ENCODE measurements around the gene HOXA3. TPM values are rescaled to one million over a fixed set of nuclear protein-coding genes. Genes with fewer than 3 reads are reported as not detected.

HOXA3 gene
- total and polyA plus RNA-seq, 9 of the 15 experiments (the other 6 are each of a cell fraction or from before 2014, with no cell fraction given): 0.04 to 0.13 TPM; not detected in 7

GRCh38 chr7:27116031-27116961 lies 36.1 kb downstream of the HOXA3 start:
- peaks cover 0 to 16% of the 10 kb centered on the region in 2 experiments; a peak in 2 of 5 replicates for H3K4me1 ChIP-seq (replicated peaks in 1 of 2; ENCODE audit: control insufficient read depth in 2 of 2, insufficient read depth in 2 of 2, low read length in 2 of 2)
- H3K27me3 ChIP-seq (ENCODE audit: control insufficient read depth in 2 of 2, insufficient read depth in 2 of 2, low read length in 2 of 2): peaks cover 44 to 62% of the 10 kb centered on the region in 2 experiments
- no peaks in the 10 kb centered on the region for H3K9me1 ChIP-seq (ENCODE audit: control insufficient read depth, insufficient read depth, low read length)
- no peaks in the 10 kb centered on the region for H3K79me2 ChIP-seq (ENCODE audit: control insufficient read depth, insufficient read depth, low read length)
- no peak overlapping the region for H2AFZ ChIP-seq (ENCODE audit: low read depth, low read length)
- POLR2A ChIA-PET: interaction anchor here (0.6 to 0.7 kb wide), 2 partner anchors 15 to 669 kb away, joined by 3 read pairs; no protein-coding TSS in a partner anchor
- no peak overlapping the region for H3K4me3 ChIP-seq
- H3K9ac ChIP-seq (ENCODE audit: insufficient read depth in 1 of 2, low read depth in 2 of 2, low read length in 2 of 2): no peak overlapping the region
- no peaks in the 10 kb centered on the region for H3K36me3 ChIP-seq (ENCODE audit: control insufficient read depth, insufficient read depth, low read length)
- H3K9me3 ChIP-seq (replicated peaks; ENCODE audit: control insufficient read depth, insufficient read depth, low read depth, low read length): no peaks in the 10 kb centered on the region
- ATAC-seq: no peak
- in situ Hi-C loops (cut with MboI): no loop called here
- no peak for DNase-seq (ENCODE audit: extremely low read depth in 1 of 4, low spot score in 3 of 4)
- BruUV-seq (replicated peaks): no TSS peak
- WGBS (ENCODE audit: insufficient coverage, low coverage, missing lambda C conversion rate): 13% methylated on average over 19 of the region's 20 CpGs
- CTCF ChIA-PET (ENCODE audit: low intra/inter-chr PET ratio): no interaction called here
- H4K20me1 ChIP-seq (replicated peaks; ENCODE audit: control insufficient read depth, insufficient read depth, low read length): 0 out of 2 replicates have a peak, but pooled peaks cover 6% of the 10 kb centered on the region
- H3K27ac ChIP-seq (ENCODE audit: extremely low read depth, low read depth, low read length): no peak overlapping the region
- intact Hi-C loops (cut with micrococcal nuclease): no loop called here
- H3K4me2 ChIP-seq (ENCODE audit: insufficient read depth, low read length): no peak overlapping the region
- FAIRE-seq: no peak
- no peak for TF ChIP-seq BHLHE40 (IDR thresholded peaks at IDR 0.05; ENCODE audit: low read length)
- TF ChIP-seq PYGO2 (tag; IDR thresholded peaks at IDR 0.05): no peak
- no peak for TF ChIP-seq ZNF696 (CRISPR knock-in tag; conservative IDR thresholded peaks at IDR 0.05)
- TF ChIP-seq FOXA1 (IDR thresholded peaks at IDR 0.05; ENCODE audit: borderline replicate concordance): no peak
- TF ChIP-seq ZNF311 (CRISPR knock-in tag; IDR thresholded peaks at IDR 0.05): no peak
- no peak for TF ChIP-seq ZC3H4 (CRISPR knock-in tag; IDR thresholded peaks at IDR 0.05; ENCODE audit: borderline replicate concordance)
- TF ChIP-seq ZNF77 (CRISPR knock-in tag; IDR thresholded peaks at IDR 0.05): no peak
- 0 out of 2 replicates have a peak, but pooled peaks have one; percentile 24 for TF ChIP-seq PKNOX1 (IDR thresholded peaks at IDR 0.05)
- TF ChIP-seq ZFX (CRISPR knock-in tag; IDR thresholded peaks at IDR 0.05): no peak
- TF ChIP-seq FOXO4 (CRISPR knock-in tag; IDR thresholded peaks at IDR 0.05): no peak
- no peak for TF ChIP-seq SRSF9 (IDR thresholded peaks at IDR 0.05; ENCODE audit: borderline replicate concordance, low read depth, low read length)
- TF ChIP-seq NCOA4 (IDR thresholded peaks at IDR 0.05; ENCODE audit: partially characterized antibody): no peak
- peak; percentile 35 for TF ChIP-seq MEIS2 (IDR thresholded peaks at IDR 0.05; ENCODE audit: partially characterized antibody)
- no peak for TF ChIP-seq PBX2 (CRISPR knock-in tag; IDR thresholded peaks at IDR 0.05; ENCODE audit: low read depth)
- 0 out of 2 replicates have a peak, but pooled peaks have one; percentile 37 for TF ChIP-seq PBX2 (tag; conservative IDR thresholded peaks at IDR 0.05; ENCODE audit: low read depth)
- TF ChIP-seq HNRNPL (IDR thresholded peaks at IDR 0.05; ENCODE audit: low read depth, low read length): no peak
- TF ChIP-seq NFATC3 (IDR thresholded peaks at IDR 0.05): no peak
- TF ChIP-seq ZNF174 (CRISPR knock-in tag; IDR thresholded peaks at IDR 0.05): no peak

Data from K562 (cell line).